Measurements from ENCODE around the gene NRL. TPM values are rescaled to one million over a fixed set of nuclear protein-coding genes. Genes with fewer than 3 reads are reported as not detected.

NRL gene
- total and polyA plus RNA-seq, 10 of the 15 experiments (the other 5 are each of a cell fraction or from before 2014, with no cell fraction given) = 0.11 to 4.4 (median 2.2) TPM

DNA sequence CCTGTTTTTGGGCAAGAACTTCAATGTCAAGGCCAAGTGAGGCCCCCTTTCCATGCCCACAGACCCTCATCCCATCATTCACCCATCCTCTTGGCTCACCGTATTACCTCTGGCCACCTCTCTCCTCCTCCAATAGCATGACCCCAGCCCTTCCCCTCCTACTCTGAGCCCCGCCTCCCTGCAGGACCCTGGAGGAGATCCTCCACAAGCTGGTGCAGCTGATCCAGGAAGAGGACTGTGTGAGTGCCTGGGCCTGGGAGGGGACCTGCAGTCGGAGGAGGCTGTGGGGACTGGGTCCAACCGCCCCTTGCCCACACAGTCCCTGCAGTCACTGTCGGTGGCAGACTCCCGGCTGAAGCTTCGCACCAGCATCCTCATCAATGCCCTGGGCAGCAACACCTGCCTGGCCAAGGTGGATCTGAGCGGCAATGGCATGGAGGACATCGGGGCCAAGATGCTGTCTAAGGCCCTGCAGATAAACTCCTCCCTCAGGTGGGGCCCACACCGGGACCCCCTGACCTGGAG is 55.7 kb downstream of the NRL start:
- in situ Hi-C loops (cut with MboI) = loop anchor here (5.0 kb wide), 1 partner anchor 33 kb away; the partner anchor contains the start of gene PCK2
- POLR2A ChIA-PET = interaction anchor here (0.5 to 2.6 kb wide), 11 partner anchors 21 to 153 kb away, joined by 3 to 18 read pairs (median 5); partner anchors contain the start of genes DCAF11, EMC9, NRL and PCK2
- intact Hi-C loops (cut with micrococcal nuclease; ENCODE audit: unreplicated experiment) = loop anchor here (1.0 kb wide), 3 partner anchors 31 to 102 kb away; partner anchors contain the start of gene IRF9
- TF ChIP-seq TCF12 (IDR thresholded peaks at IDR 0.05; ENCODE audit: low read depth, low read length) (no peak), BCL11A (IDR thresholded peaks at IDR 0.05; ENCODE audit: low read depth, low read length) (no peak), NR2F1 (conservative IDR thresholded peaks at IDR 0.05) (no peak), MEF2B (IDR thresholded peaks at IDR 0.05; ENCODE audit: partially characterized antibody, poor library complexity, severe bottlenecking) (no peak), WRNIP1 (IDR thresholded peaks at IDR 0.05; ENCODE audit: borderline replicate concordance, low read depth, low read length) (no peak), NFYB (IDR thresholded peaks at IDR 0.05; ENCODE audit: insufficient read depth, low read depth, low read length) (no peak), STAT1 (conservative IDR thresholded peaks at IDR 0.05) (no peak), FOXM1 (IDR thresholded peaks at IDR 0.05; ENCODE audit: low read depth, low read length) (no peak), SUPT20H (IDR thresholded peaks at IDR 0.05; ENCODE audit: borderline replicate concordance, control insufficient read depth, low read depth, low read length) (no peak)
- TF ChIP-seq, protein P1, sequence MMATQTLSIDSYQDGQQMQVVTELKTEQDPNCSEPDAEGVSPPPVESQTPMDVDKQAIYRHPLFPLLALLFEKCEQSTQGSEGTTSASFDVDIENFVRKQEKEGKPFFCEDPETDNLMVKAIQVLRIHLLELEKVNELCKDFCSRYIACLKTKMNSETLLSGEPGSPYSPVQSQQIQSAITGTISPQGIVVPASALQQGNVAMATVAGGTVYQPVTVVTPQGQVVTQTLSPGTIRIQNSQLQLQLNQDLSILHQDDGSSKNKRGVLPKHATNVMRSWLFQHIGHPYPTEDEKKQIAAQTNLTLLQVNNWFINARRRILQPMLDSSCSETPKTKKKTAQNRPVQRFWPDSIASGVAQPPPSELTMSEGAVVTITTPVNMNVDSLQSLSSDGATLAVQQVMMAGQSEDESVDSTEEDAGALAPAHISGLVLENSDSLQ (IDR thresholded peaks at IDR 0.05) = no peak
- TF ChIP-seq, protein P2, sequence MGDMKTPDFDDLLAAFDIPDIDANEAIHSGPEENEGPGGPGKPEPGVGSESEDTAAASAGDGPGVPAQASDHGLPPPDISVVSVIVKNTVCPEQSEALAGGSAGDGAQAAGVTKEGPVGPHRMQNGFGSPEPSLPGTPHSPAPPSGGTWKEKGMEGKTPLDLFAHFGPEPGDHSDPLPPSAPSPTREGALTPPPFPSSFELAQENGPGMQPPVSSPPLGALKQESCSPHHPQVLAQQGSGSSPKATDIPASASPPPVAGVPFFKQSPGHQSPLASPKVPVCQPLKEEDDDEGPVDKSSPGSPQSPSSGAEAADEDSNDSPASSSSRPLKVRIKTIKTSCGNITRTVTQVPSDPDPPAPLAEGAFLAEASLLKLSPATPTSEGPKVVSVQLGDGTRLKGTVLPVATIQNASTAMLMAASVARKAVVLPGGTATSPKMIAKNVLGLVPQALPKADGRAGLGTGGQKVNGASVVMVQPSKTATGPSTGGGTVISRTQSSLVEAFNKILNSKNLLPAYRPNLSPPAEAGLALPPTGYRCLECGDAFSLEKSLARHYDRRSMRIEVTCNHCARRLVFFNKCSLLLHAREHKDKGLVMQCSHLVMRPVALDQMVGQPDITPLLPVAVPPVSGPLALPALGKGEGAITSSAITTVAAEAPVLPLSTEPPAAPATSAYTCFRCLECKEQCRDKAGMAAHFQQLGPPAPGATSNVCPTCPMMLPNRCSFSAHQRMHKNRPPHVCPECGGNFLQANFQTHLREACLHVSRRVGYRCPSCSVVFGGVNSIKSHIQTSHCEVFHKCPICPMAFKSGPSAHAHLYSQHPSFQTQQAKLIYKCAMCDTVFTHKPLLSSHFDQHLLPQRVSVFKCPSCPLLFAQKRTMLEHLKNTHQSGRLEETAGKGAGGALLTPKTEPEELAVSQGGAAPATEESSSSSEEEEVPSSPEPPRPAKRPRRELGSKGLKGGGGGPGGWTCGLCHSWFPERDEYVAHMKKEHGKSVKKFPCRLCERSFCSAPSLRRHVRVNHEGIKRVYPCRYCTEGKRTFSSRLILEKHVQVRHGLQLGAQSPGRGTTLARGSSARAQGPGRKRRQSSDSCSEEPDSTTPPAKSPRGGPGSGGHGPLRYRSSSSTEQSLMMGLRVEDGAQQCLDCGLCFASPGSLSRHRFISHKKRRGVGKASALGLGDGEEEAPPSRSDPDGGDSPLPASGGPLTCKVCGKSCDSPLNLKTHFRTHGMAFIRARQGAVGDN (IDR thresholded peaks at IDR 0.05) = no peak
- TF ChIP-seq, protein P3, sequence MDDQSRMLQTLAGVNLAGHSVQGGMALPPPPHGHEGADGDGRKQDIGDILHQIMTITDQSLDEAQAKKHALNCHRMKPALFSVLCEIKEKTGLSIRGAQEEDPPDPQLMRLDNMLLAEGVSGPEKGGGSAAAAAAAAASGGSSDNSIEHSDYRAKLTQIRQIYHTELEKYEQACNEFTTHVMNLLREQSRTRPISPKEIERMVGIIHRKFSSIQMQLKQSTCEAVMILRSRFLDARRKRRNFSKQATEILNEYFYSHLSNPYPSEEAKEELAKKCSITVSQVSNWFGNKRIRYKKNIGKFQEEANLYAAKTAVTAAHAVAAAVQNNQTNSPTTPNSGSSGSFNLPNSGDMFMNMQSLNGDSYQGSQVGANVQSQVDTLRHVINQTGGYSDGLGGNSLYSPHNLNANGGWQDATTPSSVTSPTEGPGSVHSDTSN (IDR thresholded peaks at IDR 0.05; ENCODE audit: insufficient replicate concordance, low read depth, low read length) = no peak
- TF ChIP-seq, protein P4, sequence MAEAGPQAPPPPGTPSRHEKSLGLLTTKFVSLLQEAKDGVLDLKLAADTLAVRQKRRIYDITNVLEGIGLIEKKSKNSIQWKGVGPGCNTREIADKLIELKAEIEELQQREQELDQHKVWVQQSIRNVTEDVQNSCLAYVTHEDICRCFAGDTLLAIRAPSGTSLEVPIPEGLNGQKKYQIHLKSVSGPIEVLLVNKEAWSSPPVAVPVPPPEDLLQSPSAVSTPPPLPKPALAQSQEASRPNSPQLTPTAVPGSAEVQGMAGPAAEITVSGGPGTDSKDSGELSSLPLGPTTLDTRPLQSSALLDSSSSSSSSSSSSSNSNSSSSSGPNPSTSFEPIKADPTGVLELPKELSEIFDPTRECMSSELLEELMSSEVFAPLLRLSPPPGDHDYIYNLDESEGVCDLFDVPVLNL (IDR thresholded peaks at IDR 0.05; ENCODE audit: low read depth, low read length) = no peak
- TF ChIP-seq, protein P5, sequence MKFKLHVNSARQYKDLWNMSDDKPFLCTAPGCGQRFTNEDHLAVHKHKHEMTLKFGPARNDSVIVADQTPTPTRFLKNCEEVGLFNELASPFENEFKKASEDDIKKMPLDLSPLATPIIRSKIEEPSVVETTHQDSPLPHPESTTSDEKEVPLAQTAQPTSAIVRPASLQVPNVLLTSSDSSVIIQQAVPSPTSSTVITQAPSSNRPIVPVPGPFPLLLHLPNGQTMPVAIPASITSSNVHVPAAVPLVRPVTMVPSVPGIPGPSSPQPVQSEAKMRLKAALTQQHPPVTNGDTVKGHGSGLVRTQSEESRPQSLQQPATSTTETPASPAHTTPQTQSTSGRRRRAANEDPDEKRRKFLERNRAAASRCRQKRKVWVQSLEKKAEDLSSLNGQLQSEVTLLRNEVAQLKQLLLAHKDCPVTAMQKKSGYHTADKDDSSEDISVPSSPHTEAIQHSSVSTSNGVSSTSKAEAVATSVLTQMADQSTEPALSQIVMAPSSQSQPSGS (IDR thresholded peaks at IDR 0.05; ENCODE audit: low read length) = no peak

More for the DNA sequence above, 55.7 kb downstream of the NRL start:
- DNase-seq (ENCODE audit: low read depth, low spot score) (no peak), FAIRE-seq (no peak), ATAC-seq (no peak; the same call in 2 of the 3 replicates)
- WGBS (ENCODE audit: insufficient coverage, insufficient replicate concordance, low lambda C conversion rate, missing lambda C conversion rate) = 61% methylated on average over 10 of the region's 10 CpGs
- ChIA-PET RAD21 (ENCODE audit: unreplicated experiment) (interaction anchor here (1.0 to 7.2 kb wide), 13 partner anchors 15 to 274 kb away, joined by 3 to 140 read pairs (median 10); partner anchors contain the start of genes CIDEB, DCAF11, IRF9 and NRL), CTCF (interaction anchor here (0.8 to 6.3 kb wide), 21 partner anchors 8 to 275 kb away, joined by 3 to 197 read pairs (median 6); partner anchors contain the start of genes DCAF11, EMC9, IRF9 and NRL), SMC1A (ENCODE audit: uncharacterized antibody, unreplicated experiment) (interaction anchor here (0.8 to 4.3 kb wide), 19 partner anchors 11 to 470 kb away, joined by 3 to 122 read pairs (median 5); partner anchors contain the start of genes DCAF11, IRF9 and NRL)
- Histone ChIP-seq H3K9ac (ENCODE audit: control insufficient read depth, insufficient read depth, low read length) (no peak overlapping the region), H3K4me2 (ENCODE audit: control insufficient read depth, insufficient read depth) (no peak overlapping the region), H3K27ac (ENCODE audit: control insufficient read depth, insufficient read depth) (no peak overlapping the region), H3K9me3 (replicated peaks; ENCODE audit: control insufficient read depth, insufficient read depth, low read length) (no peaks in the 10 kb centered on the region), H3K27me3 (replicated peaks in 1 of 2; ENCODE audit: control insufficient read depth in 2 of 2, insufficient read depth in 2 of 2, low read length in 1 of 2) (no peaks in the 10 kb centered on the region; a peak in 1 of 4 replicates), H3K4me3 (no peak overlapping the region), H3K79me2 (ENCODE audit: control insufficient read depth, insufficient read depth, low read length) (no peaks in the 10 kb centered on the region), H3K4me1 (ENCODE audit: control insufficient read depth, insufficient read depth, low read length) (no peaks in the 10 kb centered on the region), H2AFZ (ENCODE audit: control insufficient read depth, low read depth, low read length) (no peak overlapping the region), H3K36me3 (ENCODE audit: control insufficient read depth in 2 of 2, insufficient read depth in 2 of 2, low read length in 1 of 2) (no peaks in the 10 kb centered on the region), H4K20me1 (ENCODE audit: control insufficient read depth, insufficient read depth) (no peaks in the 10 kb centered on the region)
- no TSS peak for BruUV-seq (replicated peaks)

Measured in GM12878 (cell line).